Upper lobe of right lung (tissue), 1 donor: ENCODE data around the gene DUOX2. TPM values are rescaled to one million over a fixed set of nuclear protein-coding genes. Genes with fewer than 3 reads are reported as not detected.

Source experiments
- ATAC-seq: fragments of 200-7000 bp; cut with Tn5 transposase; one replicate; pipeline ENCODE4 v1.9.1; 2020; ENCODE audit warnings: mild to moderate bottlenecking, moderate library complexity
- DNase-seq: peaks from one replicate; pipeline ENCODE4 v3.0.0-alpha.2; 2020
- H3K27ac ChIP-seq: fragments of 200-600 bp; one replicate; pipeline ENCODE4 v1.8.0; 2022
- H3K27me3 ChIP-seq: fragments of 200-600 bp; one replicate; pipeline ENCODE4 v1.8.0; 2022; ENCODE audit warnings: mild to moderate bottlenecking
- H3K36me3 ChIP-seq: fragments of 200-600 bp; one replicate; pipeline ENCODE4 v1.8.0; 2022
- H3K4me1 ChIP-seq: fragments of 200-600 bp; one replicate; pipeline ENCODE4 v1.8.0; 2022
- H3K4me3 ChIP-seq: fragments of 200-600 bp; one replicate; pipeline ENCODE4 v1.8.0; 2022; ENCODE audit warnings: mild to moderate bottlenecking
- H3K9me3 ChIP-seq: fragments of 200-600 bp; one replicate; pipeline ENCODE4 v1.8.0; 2022
- CTCF ChIP-seq: fragments of 200-600 bp; IDR thresholded peaks from one replicate; pipeline ENCODE4 v1.8.0; 2022; ENCODE audit warnings: antibody characterized with exemption
- intact Hi-C: fragments of 100-400 bp; cut with DNase I; formaldehyde crosslinking; loops from one replicate; pipeline ENCODE4 v1.11.0; 2022
- total RNA-seq: library from RNA; stranded (reverse); fragmentation: NEBNext Ultra II Directional; extraction: Animal tissue kit (Norgen Biotek cat#: 25700); gene quantifications from one replicate; pipeline ENCODE4 v1.2.1, GENCODE V29; 2021
- donor health status: DM: no; HTN: yes; CAD: no; lungs with severe emphysema.

Gene DUOX2
- total RNA-seq, 1 donor from 2014 or later = 3.8 TPM

GRCh38 chr15:45100884-45101625, 12.9 kb downstream of the DUOX2 start:
- ATAC-seq (no peak), DNase-seq (no peak)
- no peak for TF ChIP-seq CTCF
- H3K9me3 ChIP-seq = no peaks in the 10 kb centered on the region
- no peaks in the 10 kb centered on the region for H3K27me3 ChIP-seq
- H3K27ac ChIP-seq = no peak overlapping the region
- no peak overlapping the region for H3K4me3 ChIP-seq
- no peaks in the 10 kb centered on the region for H3K4me1 ChIP-seq
- intact Hi-C loops = no loop called here
- H3K36me3 ChIP-seq = no peaks in the 10 kb centered on the region

GRCh38 chr15:45099549-45100165, 14.3 kb downstream of the DUOX2 start:
- no peak overlapping the region for H3K4me3 ChIP-seq
- no peak for TF ChIP-seq CTCF
- intact Hi-C loops = no loop called here
- H3K27me3 ChIP-seq = no peaks in the 10 kb centered on the region
- no peaks in the 10 kb centered on the region for H3K36me3 ChIP-seq
- no peaks in the 10 kb centered on the region for H3K9me3 ChIP-seq
- H3K27ac ChIP-seq = no peak overlapping the region
- ATAC-seq = no peak
- DNase-seq = peak; percentile 49
- no peaks in the 10 kb centered on the region for H3K4me1 ChIP-seq

- Histone ChIP-seq H3K4me1 (no peaks in the 10 kb centered on the region), H3K27ac (no peak overlapping the region), H3K27me3 (no peaks in the 10 kb centered on the region), H3K4me3 (no peak overlapping the region), H3K9me3 (no peaks in the 10 kb centered on the region), H3K36me3 (no peaks in the 10 kb centered on the region)
- TF ChIP-seq CTCF = no peak
- DNase-seq = peak; percentile 36
- ATAC-seq = no peak
- intact Hi-C loops = no loop called here
Observed at GRCh38 chr15:45097466-45097865, 16.5 kb downstream of the DUOX2 start.

GRCh38 chr15:45095661-45096060, 18.3 kb downstream of the DUOX2 start:
- Histone ChIP-seq H3K27ac (no peak overlapping the region), H3K36me3 (no peaks in the 10 kb centered on the region), H3K9me3 (no peaks in the 10 kb centered on the region), H3K4me3 (no peak overlapping the region), H3K4me1 (no peaks in the 10 kb centered on the region), H3K27me3 (no peaks in the 10 kb centered on the region)
- DNase-seq (no peak), ATAC-seq (no peak)
- intact Hi-C loops = no loop called here
- no peak for TF ChIP-seq CTCF

GRCh38 chr15:45094358-45094730, 19.6 kb downstream of the DUOX2 start:
- Histone ChIP-seq H3K4me3 (no peak overlapping the region), H3K36me3 (no peaks in the 10 kb centered on the region), H3K27ac (no peak overlapping the region), H3K27me3 (no peaks in the 10 kb centered on the region), H3K4me1 (no peaks in the 10 kb centered on the region), H3K9me3 (no peaks in the 10 kb centered on the region)
- no peak for DNase-seq
- intact Hi-C loops = no loop called here
- TF ChIP-seq CTCF = no peak
- ATAC-seq = no peak
